Measurements from ENCODE around the gene PHC2. TPM values are rescaled to one million over a fixed set of nuclear protein-coding genes. Genes with fewer than 3 reads are reported as not detected.

The PHC2 gene
- total RNA-seq, 1 donor from 2014 or later = 155 TPM

GRCh38 chr1:33335020-33335419 lies 95.9 kb downstream of the PHC2 start:
- Mint-ChIP-seq H3K27me3 (ENCODE audit: low read depth) (no peaks in the 10 kb centered on the region), H3K4me1 (peaks cover 68% of the 10 kb centered on the region), H3K36me3 (ENCODE audit: low read depth) (peaks cover 14% of the 10 kb centered on the region), H3K4me3 (peak overlapping the region; percentile 20), H3K27ac (ENCODE audit: unreplicated experiment) (peak overlapping the region; percentile 96), H3K9me3 (no peaks in the 10 kb centered on the region)
- no peak for TF ChIP-seq CTCF (conservative IDR thresholded peaks at IDR 0.05)
- DNase-seq (ENCODE audit: low read depth, low spot score) = no peak

GRCh38 chr1:33334081-33334552 lies 96.8 kb downstream of the PHC2 start:
- no peaks in the 10 kb centered on the region for H3K9me3 Mint-ChIP-seq

GRCh38 chr1:33332881-33333280 lies 98.0 kb downstream of the PHC2 start:
- Mint-ChIP-seq H3K36me3 (ENCODE audit: low read depth) (peaks cover 28% of the 10 kb centered on the region), H3K9me3 (no peaks in the 10 kb centered on the region), H3K4me3 (no peak overlapping the region), H3K27ac (ENCODE audit: unreplicated experiment) (peak overlapping the region; percentile 68), H3K4me1 (peaks cover 46% of the 10 kb centered on the region), H3K27me3 (ENCODE audit: low read depth) (no peaks in the 10 kb centered on the region)
- no peak for TF ChIP-seq CTCF (conservative IDR thresholded peaks at IDR 0.05)
- no peak for DNase-seq (ENCODE audit: low read depth, low spot score)

More at GRCh38 chr1:33334081-33334552, 96.8 kb downstream of the PHC2 start:
- peaks cover 21% of the 10 kb centered on the region for H3K36me3 Mint-ChIP-seq (ENCODE audit: low read depth)
- peak overlapping the region; percentile 54 for H3K27ac Mint-ChIP-seq (ENCODE audit: unreplicated experiment)
- peaks cover 59% of the 10 kb centered on the region for H3K4me1 Mint-ChIP-seq
- peak overlapping the region; percentile 38 for H3K4me3 Mint-ChIP-seq
- no peak for DNase-seq (ENCODE audit: low read depth, low spot score)
- no peaks in the 10 kb centered on the region for H3K27me3 Mint-ChIP-seq (ENCODE audit: low read depth)
- TF ChIP-seq CTCF (conservative IDR thresholded peaks at IDR 0.05) = no peak

GRCh38 chr1:33332357-33332789 lies 98.5 kb downstream of the PHC2 start:
- Mint-ChIP-seq H3K27ac (ENCODE audit: unreplicated experiment) (peak overlapping the region; percentile 68), H3K4me3 (no peak overlapping the region), H3K4me1 (peaks cover 41% of the 10 kb centered on the region), H3K9me3 (no peaks in the 10 kb centered on the region), H3K27me3 (ENCODE audit: low read depth) (no peaks in the 10 kb centered on the region), H3K36me3 (ENCODE audit: low read depth) (peaks cover 28% of the 10 kb centered on the region)
- DNase-seq (ENCODE audit: low read depth, low spot score) = no peak
- TF ChIP-seq CTCF (conservative IDR thresholded peaks at IDR 0.05) = no peak

- H3K27ac Mint-ChIP-seq (ENCODE audit: unreplicated experiment) = peak overlapping the region; percentile 16
- no peaks in the 10 kb centered on the region for H3K9me3 Mint-ChIP-seq
- peaks cover 28% of the 10 kb centered on the region for H3K36me3 Mint-ChIP-seq (ENCODE audit: low read depth)
These were observed 99.2 kb downstream of the PHC2 start for GRCh38 chr1:33331444-33332356.

More at GRCh38 chr1:33331444-33332356, 99.2 kb downstream of the PHC2 start:
- no peak for DNase-seq (ENCODE audit: low read depth, low spot score)
- no peak for TF ChIP-seq CTCF (conservative IDR thresholded peaks at IDR 0.05)
- no peaks in the 10 kb centered on the region for H3K27me3 Mint-ChIP-seq (ENCODE audit: low read depth)
- peaks cover 36% of the 10 kb centered on the region for H3K4me1 Mint-ChIP-seq
- H3K4me3 Mint-ChIP-seq = no peak overlapping the region

Measured in neural crest cell (in vitro differentiated cells).